K562 (cell line): ENCODE results near the gene TP53I13. TPM values are rescaled to one million over a fixed set of nuclear protein-coding genes. Genes with fewer than 3 reads are reported as not detected.

ENCODE experiments used
- ATAC-seq: fragments of 200-7000 bp; cut with Tn5 transposase; 3 replicates; pipeline ENCODE4 v1.9.1; 2020; ENCODE audit warnings: moderate library complexity
- BruUV-seq: library from RNA; stranded (reverse); fragments of 400-500 nt; replicated peaks from 2 replicates; lab custom pipeline; 2021; lab: Mats Ljungman, UMichigan
- CTCF ChIA-PET: fragments of 300-600 bp; formaldehyde crosslinking; extraction: SDS; loops from one replicate; lab custom pipeline; 2021; ENCODE audit warnings: low intra/inter-chr PET ratio; lab: Yijun Ruan, JAX
- POLR2A ChIA-PET: fragments of 300-600, 350-650 bp; sonication (Branson Sonifier 250); formaldehyde crosslinking; extraction: SDS; loops from one replicate; lab custom pipeline; 2021; ENCODE audit warnings: antibody characterized with exemption, inconsistent platforms; lab: Yijun Ruan, JAX
- DNase-seq, 4 experiments: peaks; one replicate each; pipeline versions ENCODE4 v3.0.0 to v3.0.0-alpha.2; 2011 to 2018; ENCODE audit warnings: low spot score in 3 of 4, mixed read lengths in 3 of 4; ENCODE audit errors: extremely low read depth in 1 of 4
- FAIRE-seq: peaks from 2 replicates; lab custom pipeline; 2011; peaks lifted over from hg19 to GRCh38; lab: Jason Lieb, UNC
- H2AFZ ChIP-seq: 2 replicates; pipeline ENCODE4 v1.6.0; 2011; ENCODE audit warnings: low read depth, low read length, control low read depth, inconsistent platforms
- H3K27ac ChIP-seq: fragments of 200-600 bp; 3 replicates; pipeline ENCODE4 v1.8.0; 2011; ENCODE audit warnings: low read depth, mild to moderate bottlenecking, control low read depth, inconsistent platforms, low read length, moderate library complexity, mixed read lengths; ENCODE audit errors: extremely low read depth
- H3K27me3 ChIP-seq, 2 experiments: fragments of 300-600 bp in 1 of 2; 2 replicates in 1 of 2; 3 replicates in 1 of 2; pipeline versions ENCODE4 v1.6.0 to v1.8.0; 2011; ENCODE audit warnings: inconsistent platforms in 2 of 2, low read length in 2 of 2, mild to moderate bottlenecking in 1 of 2, mixed read lengths in 1 of 2, moderate library complexity in 1 of 2; ENCODE audit not compliant: control insufficient read depth in 2 of 2, insufficient read depth in 2 of 2
- H3K36me3 ChIP-seq: fragments of 300-600 bp; 3 replicates; pipeline ENCODE4 v1.8.0; 2011; ENCODE audit warnings: mild to moderate bottlenecking, low read length, inconsistent platforms; ENCODE audit not compliant: control insufficient read depth, insufficient read depth
- H3K4me1 ChIP-seq, 2 experiments: fragments of 200-600 bp in 1 of 2; replicated peaks in 1 of 2; 2 replicates in 1 of 2; 3 replicates in 1 of 2; pipeline versions ENCODE4 v1.5.1 to v1.8.0; 2011; ENCODE audit warnings: inconsistent platforms in 2 of 2, low read length in 2 of 2, mild to moderate bottlenecking in 1 of 2, mixed read lengths in 1 of 2, moderate library complexity in 1 of 2; ENCODE audit not compliant: control insufficient read depth in 2 of 2, insufficient read depth in 2 of 2
- H3K4me2 ChIP-seq: 2 replicates; pipeline ENCODE4 v1.6.1; 2011; ENCODE audit warnings: low read length, control low read depth, inconsistent platforms, mixed read lengths; ENCODE audit not compliant: insufficient read depth
- H3K4me3 ChIP-seq: fragments of 200-600 bp; sonication (generic), shearing (Covaris generic); 2 replicates; pipeline ENCODE4 v1.5.1; 2016; ENCODE audit warnings: control low read depth, inconsistent platforms
- H3K79me2 ChIP-seq: fragments of 200-600 bp; 3 replicates; pipeline ENCODE4 v1.8.0; 2011; ENCODE audit warnings: low read length, inconsistent platforms; ENCODE audit not compliant: control insufficient read depth, insufficient read depth
- H3K9ac ChIP-seq, 2 experiments: 2 replicates each; pipeline versions ENCODE4 v1.6.0 to v1.6.1; 2011; ENCODE audit warnings: low read depth in 2 of 2, low read length in 2 of 2, control low read depth in 1 of 2, inconsistent platforms in 1 of 2, mild to moderate bottlenecking in 1 of 2, mixed read lengths in 1 of 2; ENCODE audit not compliant: insufficient read depth in 1 of 2
- H3K9me1 ChIP-seq: one replicate; pipeline ENCODE4 v1.6.0; 2011; ENCODE audit warnings: inconsistent platforms, mild to moderate bottlenecking, low read length, moderate library complexity; ENCODE audit not compliant: control insufficient read depth, insufficient read depth
- H3K9me3 ChIP-seq: replicated peaks from 2 replicates; pipeline ENCODE4 v1.5.1; 2011; ENCODE audit warnings: low read depth, low read length, inconsistent platforms; ENCODE audit not compliant: control insufficient read depth, insufficient read depth
- H4K20me1 ChIP-seq: replicated peaks from 2 replicates; pipeline ENCODE4 v1.6.1; 2011; ENCODE audit warnings: low read length, inconsistent platforms, mixed read lengths; ENCODE audit not compliant: control insufficient read depth, insufficient read depth
- FOXK2 ChIP-seq, 2 experiments: fragments of 450-650 bp; IDR thresholded peaks in 1 of 2; conservative IDR thresholded peaks in 1 of 2; 2 replicates each; pipeline ENCODE4 v1.6.1; 2016; ENCODE audit warnings: low read depth in 2 of 2, mild to moderate bottlenecking in 1 of 2
- IRF2 ChIP-seq: sonication (generic); formaldehyde crosslinking; IDR thresholded peaks from 2 replicates; pipeline ENCODE4 v1.8.1; 2022; ENCODE audit warnings: mild to moderate bottlenecking, missing genetic modification reagents
- KLF10 ChIP-seq: fragments of 250-450 bp; sonication (Bioruptor Pico); IDR thresholded peaks from 2 replicates; pipeline ENCODE4 v1.6.1; 2021; ENCODE audit warnings: matching md5 sums
- NBN ChIP-seq: fragments of 450-650 bp; IDR thresholded peaks from 2 replicates; pipeline ENCODE4 v1.6.1; 2016; ENCODE audit warnings: low read depth, mild to moderate bottlenecking
- NFRKB ChIP-seq: fragments of 450-650 bp; IDR thresholded peaks from 2 replicates; pipeline ENCODE4 v1.6.1; 2016; ENCODE audit warnings: low read depth
- RBM25 ChIP-seq: fragments of 200-400 bp; formaldehyde crosslinking; IDR thresholded peaks from 2 replicates; pipeline ENCODE4 v1.6.1; 2018; ENCODE audit warnings: low read length, low read depth, moderate library complexity; ENCODE audit not compliant: severe bottlenecking
- SMAD4 ChIP-seq: fragments of 250-450 bp; sonication (Bioruptor Pico); conservative IDR thresholded peaks from 2 replicates; pipeline ENCODE4 v1.8.0; 2021; ENCODE audit warnings: inconsistent platforms, mild to moderate bottlenecking, moderate library complexity
- ZNF707 ChIP-seq: fragments of 250-450 bp; sonication (Bioruptor Pico); conservative IDR thresholded peaks from 2 replicates; pipeline ENCODE4 v1.8.0; 2022; ENCODE audit warnings: inconsistent platforms, mild to moderate bottlenecking, moderate library complexity
- ZSCAN32 ChIP-seq: fragments of 450-650 bp; formaldehyde crosslinking; IDR thresholded peaks from 2 replicates; pipeline ENCODE4 v1.4.0; 2020; ENCODE audit warnings: mild to moderate bottlenecking, moderate library complexity
- WGBS: fragments of 100-300 bp; shearing (Covaris generic); methylation state at CpG from one replicate; pipeline ENCODE4 v1.1.6; 2016; ENCODE audit warnings: low coverage, mixed read lengths; ENCODE audit not compliant: insufficient coverage; ENCODE audit errors: missing lambda C conversion rate; 5-methylcytosine and 5-hydroxymethylcytosine counted together
- in situ Hi-C: fragments of 300-500 bp; cut with MboI; formaldehyde crosslinking; loops from 4 replicates; pipeline ENCODE4 v1.15.0; 2018; ENCODE audit warnings: inconsistent platforms, mixed read lengths
- intact Hi-C: fragments of 100-400 bp; cut with micrococcal nuclease; formaldehyde crosslinking; loops from 2 replicates; pipeline ENCODE4 v1.14.2; 2022
- polyA plus RNA-seq, 8 experiments: library from polyadenylated mRNA; depleted of rRNA in 4 of 8; stranded (reverse) in 5 of 8; unstranded in 3 of 8; fragments of >200 nt; fragmentation: Nextera tagmentation in 2 of 8; fragmentation: Illumina TruSeq in 1 of 8; extraction: Ambion mirVana in 2 of 8; extraction: Trizol in 1 of 8; gene quantifications; 2 replicates each; pipeline versions ENCODE4 v1.2.1 to v1.2.3, GENCODE V29; 2011 to 2014; ENCODE audit warnings: inconsistent platforms in 1 of 8, missing spikeins in 1 of 8
- total RNA-seq, 7 experiments: library from RNA; depleted of rRNA in 6 of 7; stranded (reverse); fragments of >200 nt in 6 of 7; fragmentation: Illumina TruSeq in 2 of 7; extraction: Trizol in 2 of 7; gene quantifications; 2 replicates each; pipeline versions ENCODE4 v1.2.1 to v1.2.3, GENCODE V29; 2011 to 2021; ENCODE audit warnings: low replicate concordance in 1 of 7
- TF ChIP-seq, protein P1 (sequence below): sonication (generic); formaldehyde crosslinking; IDR thresholded peaks from 2 replicates; pipeline ENCODE4 v1.8.1; 2023; ENCODE audit warnings: missing genetic modification reagents, mild to moderate bottlenecking, borderline replicate concordance
- TF ChIP-seq, protein P2 (sequence below): fragments of 250-450 bp; sonication (Bioruptor Pico); IDR thresholded peaks from 2 replicates; pipeline ENCODE4 v1.4.0; 2020; ENCODE audit warnings: borderline replicate concordance
- TF ChIP-seq, protein P3 (sequence below): sonication (generic); formaldehyde crosslinking; IDR thresholded peaks from 2 replicates; pipeline ENCODE4 v1.4.0; 2020; ENCODE audit warnings: mild to moderate bottlenecking, missing genetic modification reagents

TP53I13 gene
- total and polyA plus RNA-seq, 9 of the 15 experiments (the other 6 are each of a cell fraction or from before 2014, with no cell fraction given), result 0.08 to 28.3 (median 9.1) TPM

DNA sequence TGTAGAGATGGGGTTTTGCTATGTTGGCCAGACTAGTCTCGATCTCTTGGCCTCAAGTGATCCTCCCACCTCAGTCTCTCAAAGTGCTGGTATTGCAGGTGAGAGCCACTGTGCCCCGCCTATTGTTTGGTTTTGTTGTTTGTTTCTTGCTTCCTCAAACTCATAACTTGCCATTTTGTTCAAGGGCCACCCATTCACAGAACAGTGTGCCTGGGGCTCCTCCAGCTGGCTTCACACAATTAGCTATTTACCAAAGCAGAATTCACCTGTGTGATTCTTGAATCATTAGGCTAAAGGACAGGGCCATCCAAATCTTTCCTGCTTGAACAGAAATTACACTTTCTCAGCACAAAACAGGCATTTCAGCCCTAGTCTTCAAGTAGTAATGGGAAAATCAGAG, 8.9 kb upstream of the TP53I13 start:
- Histone ChIP-seq H3K36me3 (no peaks in the 10 kb centered on the region), H3K4me2 (no peak overlapping the region), H3K9me3 (no peaks in the 10 kb centered on the region), H3K9ac (no peak overlapping the region), H3K4me1 (peaks cover 8 to 9% of the 10 kb centered on the region in 2 experiments; a peak in 4 of 5 replicates), H2AFZ (no peak overlapping the region), H3K79me2 (no peaks in the 10 kb centered on the region), H3K9me1 (no peaks in the 10 kb centered on the region), H3K27ac (no peak overlapping the region), H3K4me3 (no peak overlapping the region), H4K20me1 (peaks cover 19% of the 10 kb centered on the region), H3K27me3 (peaks cover 10 to 16% of the 10 kb centered on the region in 2 experiments; a peak in 4 of 5 replicates)
- intact Hi-C loops (loop anchor here (10.0 kb wide), 1 partner anchor 415 kb away; no protein-coding TSS in a partner anchor), in situ Hi-C loops (no loop called here)
- no TSS peak for BruUV-seq
- CTCF ChIA-PET, result no interaction called here
- POLR2A ChIA-PET, result interaction anchor here (0.8 kb wide), 1 partner anchor 18 kb away, joined by 5 read pairs; no protein-coding TSS in a partner anchor
- DNase-seq, result no peak
- 27% methylated on average over 2 of the region's 2 CpGs for WGBS
- no peak for ATAC-seq
- FAIRE-seq, result no peak
- TF ChIP-seq, protein P1, sequence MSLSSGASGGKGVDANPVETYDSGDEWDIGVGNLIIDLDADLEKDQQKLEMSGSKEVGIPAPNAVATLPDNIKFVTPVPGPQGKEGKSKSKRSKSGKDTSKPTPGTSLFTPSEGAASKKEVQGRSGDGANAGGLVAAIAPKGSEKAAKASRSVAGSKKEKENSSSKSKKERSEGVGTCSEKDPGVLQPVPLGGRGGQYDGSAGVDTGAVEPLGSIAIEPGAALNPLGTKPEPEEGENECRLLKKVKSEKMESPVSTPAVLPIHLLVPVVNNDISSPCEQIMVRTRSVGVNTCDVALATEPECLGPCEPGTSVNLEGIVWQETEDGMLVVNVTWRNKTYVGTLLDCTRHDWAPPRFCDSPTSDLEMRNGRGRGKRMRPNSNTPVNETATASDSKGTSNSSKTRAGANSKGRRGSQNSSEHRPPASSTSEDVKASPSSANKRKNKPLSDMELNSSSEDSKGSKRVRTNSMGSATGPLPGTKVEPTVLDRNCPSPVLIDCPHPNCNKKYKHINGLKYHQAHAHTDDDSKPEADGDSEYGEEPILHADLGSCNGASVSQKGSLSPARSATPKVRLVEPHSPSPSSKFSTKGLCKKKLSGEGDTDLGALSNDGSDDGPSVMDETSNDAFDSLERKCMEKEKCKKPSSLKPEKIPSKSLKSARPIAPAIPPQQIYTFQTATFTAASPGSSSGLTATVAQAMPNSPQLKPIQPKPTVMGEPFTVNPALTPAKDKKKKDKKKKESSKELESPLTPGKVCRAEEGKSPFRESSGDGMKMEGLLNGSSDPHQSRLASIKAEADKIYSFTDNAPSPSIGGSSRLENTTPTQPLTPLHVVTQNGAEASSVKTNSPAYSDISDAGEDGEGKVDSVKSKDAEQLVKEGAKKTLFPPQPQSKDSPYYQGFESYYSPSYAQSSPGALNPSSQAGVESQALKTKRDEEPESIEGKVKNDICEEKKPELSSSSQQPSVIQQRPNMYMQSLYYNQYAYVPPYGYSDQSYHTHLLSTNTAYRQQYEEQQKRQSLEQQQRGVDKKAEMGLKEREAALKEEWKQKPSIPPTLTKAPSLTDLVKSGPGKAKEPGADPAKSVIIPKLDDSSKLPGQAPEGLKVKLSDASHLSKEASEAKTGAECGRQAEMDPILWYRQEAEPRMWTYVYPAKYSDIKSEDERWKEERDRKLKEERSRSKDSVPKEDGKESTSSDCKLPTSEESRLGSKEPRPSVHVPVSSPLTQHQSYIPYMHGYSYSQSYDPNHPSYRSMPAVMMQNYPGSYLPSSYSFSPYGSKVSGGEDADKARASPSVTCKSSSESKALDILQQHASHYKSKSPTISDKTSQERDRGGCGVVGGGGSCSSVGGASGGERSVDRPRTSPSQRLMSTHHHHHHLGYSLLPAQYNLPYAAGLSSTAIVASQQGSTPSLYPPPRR (CRISPR knock-in tag), result no peak
- TF ChIP-seq NBN (no peak), ZSCAN32 (CRISPR knock-in tag) (no peak), IRF2 (no peak), FOXK2 (conservative IDR thresholded peaks at IDR 0.05 in 1 of 2, IDR thresholded peaks at IDR 0.05 in 1 of 2; ENCODE audit: low read depth in 2 of 2) (no peak), NFRKB (no peak), RBM25 (no peak), KLF10 (CRISPR knock-in tag) (no peak), SMAD4 (CRISPR knock-in tag) (no peak), ZNF707 (CRISPR knock-in tag) (no peak)
- TF ChIP-seq, protein P2, sequence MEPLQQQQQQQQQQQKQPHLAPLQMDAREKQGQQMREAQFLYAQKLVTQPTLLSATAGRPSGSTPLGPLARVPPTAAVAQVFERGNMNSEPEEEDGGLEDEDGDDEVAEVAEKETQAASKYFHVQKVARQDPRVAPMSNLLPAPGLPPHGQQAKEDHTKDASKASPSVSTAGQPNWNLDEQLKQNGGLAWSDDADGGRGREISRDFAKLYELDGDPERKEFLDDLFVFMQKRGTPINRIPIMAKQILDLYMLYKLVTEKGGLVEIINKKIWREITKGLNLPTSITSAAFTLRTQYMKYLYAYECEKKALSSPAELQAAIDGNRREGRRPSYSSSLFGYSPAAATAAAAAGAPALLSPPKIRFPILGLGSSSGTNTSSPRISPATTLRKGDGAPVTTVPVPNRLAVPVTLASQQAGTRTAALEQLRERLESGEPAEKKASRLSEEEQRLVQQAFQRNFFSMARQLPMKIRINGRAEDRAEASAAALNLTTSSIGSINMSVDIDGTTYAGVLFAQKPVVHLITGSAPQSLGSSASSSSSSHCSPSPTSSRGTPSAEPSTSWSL, result no peak
- TF ChIP-seq, protein P3, sequence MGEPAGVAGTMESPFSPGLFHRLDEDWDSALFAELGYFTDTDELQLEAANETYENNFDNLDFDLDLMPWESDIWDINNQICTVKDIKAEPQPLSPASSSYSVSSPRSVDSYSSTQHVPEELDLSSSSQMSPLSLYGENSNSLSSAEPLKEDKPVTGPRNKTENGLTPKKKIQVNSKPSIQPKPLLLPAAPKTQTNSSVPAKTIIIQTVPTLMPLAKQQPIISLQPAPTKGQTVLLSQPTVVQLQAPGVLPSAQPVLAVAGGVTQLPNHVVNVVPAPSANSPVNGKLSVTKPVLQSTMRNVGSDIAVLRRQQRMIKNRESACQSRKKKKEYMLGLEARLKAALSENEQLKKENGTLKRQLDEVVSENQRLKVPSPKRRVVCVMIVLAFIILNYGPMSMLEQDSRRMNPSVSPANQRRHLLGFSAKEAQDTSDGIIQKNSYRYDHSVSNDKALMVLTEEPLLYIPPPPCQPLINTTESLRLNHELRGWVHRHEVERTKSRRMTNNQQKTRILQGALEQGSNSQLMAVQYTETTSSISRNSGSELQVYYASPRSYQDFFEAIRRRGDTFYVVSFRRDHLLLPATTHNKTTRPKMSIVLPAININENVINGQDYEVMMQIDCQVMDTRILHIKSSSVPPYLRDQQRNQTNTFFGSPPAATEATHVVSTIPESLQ (CRISPR knock-in tag), result no peak
